ENCODE measurements around the gene PTPRT. TPM values are rescaled to one million over a fixed set of nuclear protein-coding genes. Genes with fewer than 3 reads are reported as not detected.

The PTPRT gene
- total RNA-seq, 2 donors from 2014 or later = 0.26 to 0.27 TPM

GRCh38 chr20:42419814-42420532 lies 769.7 kb downstream of the PTPRT start:
- intact Hi-C loops (cut with DNase I) = no loop called here
- ATAC-seq = peak in 1 of 2 donors; percentile 94

GRCh38 chr20:42406826-42407225 lies 782.9 kb downstream of the PTPRT start:
- intact Hi-C loops (cut with DNase I) = no loop called here
- ATAC-seq (no peak), DNase-seq (no peak)

More at GRCh38 chr20:42419814-42420532, 769.7 kb downstream of the PTPRT start:
- DNase-seq = no peak

- intact Hi-C loops (cut with DNase I) = no loop called here
- DNase-seq (no peak), ATAC-seq (no peak)
Observed at GRCh38 chr20:42402455-42402854, 787.3 kb downstream of the PTPRT start.

GRCh38 chr20:42401613-42402012 lies 788.1 kb downstream of the PTPRT start:
- intact Hi-C loops (cut with DNase I) = no loop called here
- ATAC-seq (peak in 1 of 2 donors; percentile 59), DNase-seq (no peak)

GRCh38 chr20:42399802-42400201 lies 789.9 kb downstream of the PTPRT start:
- DNase-seq (no peak), ATAC-seq (peak in 1 of 2 donors; percentile 41)
- intact Hi-C loops (cut with DNase I) = no loop called here

GRCh38 chr20:42392442-42392841 lies 797.3 kb downstream of the PTPRT start:
- DNase-seq = no peak
- peak; percentile 94 to 96 for ATAC-seq
- intact Hi-C loops (cut with DNase I) = no loop called here

- no peak for DNase-seq
- intact Hi-C loops (cut with DNase I) = no loop called here
- ATAC-seq = peak in 1 of 2 donors; percentile 22
Observed at GRCh38 chr20:42391807-42392206, 797.9 kb downstream of the PTPRT start.

- ATAC-seq (no peak), DNase-seq (no peak)
- intact Hi-C loops (cut with DNase I) = no loop called here
Observed at GRCh38 chr20:42380287-42380686, 809.4 kb downstream of the PTPRT start.

GRCh38 chr20:42379385-42379784 lies 810.3 kb downstream of the PTPRT start:
- DNase-seq (no peak), ATAC-seq (peak in 1 of 2 donors; percentile 85)
- intact Hi-C loops (cut with DNase I) = no loop called here

- ATAC-seq = no peak
- intact Hi-C loops (cut with DNase I) = no loop called here
- no peak for DNase-seq
Observed at GRCh38 chr20:42378826-42379225, 810.9 kb downstream of the PTPRT start.

- no peak for DNase-seq
- intact Hi-C loops (cut with DNase I) = no loop called here
- ATAC-seq = no peak
Observed at GRCh38 chr20:42376131-42376530, 813.6 kb downstream of the PTPRT start.

- intact Hi-C loops (cut with DNase I) = no loop called here
- DNase-seq = no peak
- no peak for ATAC-seq
Observed at GRCh38 chr20:42373049-42373448, 816.7 kb downstream of the PTPRT start.

GRCh38 chr20:42370075-42370474 lies 819.6 kb downstream of the PTPRT start:
- ATAC-seq (no peak), DNase-seq (no peak)
- intact Hi-C loops (cut with DNase I) = no loop called here

- intact Hi-C loops (cut with DNase I) = no loop called here
- DNase-seq = no peak
- no peak for ATAC-seq
Observed at GRCh38 chr20:42368910-42369309, 820.8 kb downstream of the PTPRT start.

GRCh38 chr20:42366626-42367025 lies 823.1 kb downstream of the PTPRT start:
- ATAC-seq (no peak), DNase-seq (no peak)
- intact Hi-C loops (cut with DNase I) = no loop called here

GRCh38 chr20:42364446-42364845 lies 825.3 kb downstream of the PTPRT start:
- ATAC-seq = no peak
- no peak for DNase-seq
- intact Hi-C loops (cut with DNase I) = no loop called here

- intact Hi-C loops (cut with DNase I) = no loop called here
- DNase-seq (no peak), ATAC-seq (no peak)
Observed at GRCh38 chr20:42361402-42361970, 828.2 kb downstream of the PTPRT start.

GRCh38 chr20:42360621-42361020 lies 829.1 kb downstream of the PTPRT start:
- DNase-seq = no peak
- intact Hi-C loops (cut with DNase I) = no loop called here
- no peak for ATAC-seq

GRCh38 chr20:42359617-42360016 lies 830.1 kb downstream of the PTPRT start:
- ATAC-seq (no peak), DNase-seq (no peak)
- intact Hi-C loops (cut with DNase I) = no loop called here

- DNase-seq = no peak
- intact Hi-C loops (cut with DNase I) = no loop called here
- ATAC-seq = no peak
Observed at GRCh38 chr20:42352096-42352495, 837.6 kb downstream of the PTPRT start.

GRCh38 chr20:42350521-42350920 lies 839.2 kb downstream of the PTPRT start:
- no peak for DNase-seq
- no peak for ATAC-seq
- intact Hi-C loops (cut with DNase I) = no loop called here

Data from left cardiac atrium (tissue), 4 donors.